ENCODE results near the gene GAB3. TPM values are rescaled to one million over a fixed set of nuclear protein-coding genes. Genes with fewer than 3 reads are reported as not detected.

The GAB3 gene, protein sequence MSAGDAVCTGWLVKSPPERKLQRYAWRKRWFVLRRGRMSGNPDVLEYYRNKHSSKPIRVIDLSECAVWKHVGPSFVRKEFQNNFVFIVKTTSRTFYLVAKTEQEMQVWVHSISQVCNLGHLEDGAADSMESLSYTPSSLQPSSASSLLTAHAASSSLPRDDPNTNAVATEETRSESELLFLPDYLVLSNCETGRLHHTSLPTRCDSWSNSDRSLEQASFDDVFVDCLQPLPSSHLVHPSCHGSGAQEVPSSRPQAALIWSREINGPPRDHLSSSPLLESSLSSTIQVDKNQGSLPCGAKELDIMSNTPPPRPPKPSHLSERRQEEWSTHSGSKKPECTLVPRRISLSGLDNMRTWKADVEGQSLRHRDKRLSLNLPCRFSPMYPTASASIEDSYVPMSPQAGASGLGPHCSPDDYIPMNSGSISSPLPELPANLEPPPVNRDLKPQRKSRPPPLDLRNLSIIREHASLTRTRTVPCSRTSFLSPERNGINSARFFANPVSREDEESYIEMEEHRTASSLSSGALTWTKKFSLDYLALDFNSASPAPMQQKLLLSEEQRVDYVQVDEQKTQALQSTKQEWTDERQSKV
- 0.11 and 0.21 TPM in 2 replicates for total RNA-seq (2014; rRNA removed; shearing (Covaris generic))

DNA sequence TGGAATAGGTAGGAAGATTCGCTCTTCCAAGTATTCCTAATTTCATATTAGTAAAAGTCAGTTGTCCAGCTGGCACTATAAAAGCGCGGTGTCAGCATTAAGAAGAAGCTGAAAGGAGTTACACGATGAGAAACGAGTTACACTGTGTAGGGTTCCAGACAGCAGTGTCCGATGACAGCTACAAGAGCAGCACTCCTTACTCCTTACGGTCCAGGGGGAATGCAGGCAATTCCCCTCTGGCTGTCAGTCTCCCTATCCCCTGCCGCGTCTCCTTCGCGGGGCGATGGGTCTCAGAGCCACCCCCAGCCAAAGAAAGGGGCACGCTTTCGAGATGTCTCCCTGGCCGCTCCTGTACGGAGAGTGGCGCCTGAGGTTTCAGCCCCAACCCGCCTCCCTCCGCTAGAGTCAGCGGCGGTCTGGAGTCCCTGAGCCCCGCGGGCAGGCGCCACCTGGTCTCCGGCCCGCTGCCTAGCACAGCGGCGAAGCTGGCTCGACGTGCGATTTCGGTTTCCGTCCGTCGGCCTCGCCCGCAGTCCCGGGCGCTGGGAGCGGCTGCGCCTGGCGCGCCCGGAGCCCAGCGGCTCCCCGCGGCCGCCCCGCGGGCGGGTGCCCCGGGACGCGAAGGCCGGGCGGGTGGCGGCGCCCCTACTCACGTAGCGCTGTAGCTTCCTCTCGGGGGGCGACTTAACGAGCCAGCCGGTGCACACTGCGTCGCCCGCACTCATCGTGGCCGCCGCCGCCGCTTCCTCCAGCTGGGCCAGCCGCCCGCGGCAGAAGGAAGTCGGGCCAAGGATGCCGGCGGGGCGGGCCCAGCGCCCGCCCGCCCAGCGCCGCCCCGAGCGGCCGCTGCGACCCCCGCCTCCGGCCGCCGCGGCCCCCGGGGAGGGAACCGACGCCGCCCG is at the start of gene GAB3:
TSS of gene GAB3 (minus strand) at position 777 of the 902 bp plus-strand sequence. CDS start at position 725, 52 bp downstream.
- peak; percentile 34 for DNase-seq (ENCODE audit: low read depth)

DNA sequence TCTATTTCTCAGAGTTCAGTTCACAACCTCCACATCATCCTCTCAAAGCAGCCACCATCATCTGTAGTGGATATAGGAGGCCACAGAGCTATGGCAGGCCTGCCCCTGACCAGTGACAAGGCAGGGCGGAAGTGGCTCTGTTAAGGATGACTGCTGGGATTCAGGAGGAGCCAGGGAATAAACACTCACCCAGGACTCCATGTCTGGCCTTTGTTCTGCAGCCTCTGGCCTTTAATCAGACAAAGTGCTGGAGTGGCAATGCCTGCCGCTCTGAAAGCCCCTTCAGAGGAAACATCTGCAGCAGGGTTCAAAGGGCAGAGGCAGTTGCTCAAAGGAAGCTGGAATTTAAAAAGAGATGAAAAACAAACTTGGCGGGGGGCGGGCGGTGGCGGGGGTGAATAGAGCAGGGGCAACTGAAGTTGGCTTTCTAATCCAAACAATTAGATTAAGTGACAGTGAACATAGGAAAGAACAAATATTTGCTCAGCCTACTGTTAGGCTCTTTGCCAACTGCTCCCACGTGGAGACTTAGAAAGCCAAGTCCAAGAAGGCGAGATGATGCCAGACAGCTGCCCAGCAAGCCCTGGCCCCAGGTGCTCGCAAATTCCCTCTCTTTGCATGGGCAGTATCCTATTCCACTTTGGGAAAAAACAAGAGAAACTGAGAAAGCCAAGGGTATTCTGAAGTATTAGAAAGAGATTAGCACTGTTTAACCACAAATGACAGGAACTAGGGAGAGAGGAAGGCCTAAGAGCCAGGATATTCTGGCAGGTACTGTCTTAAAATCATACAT is 48.9 kb upstream of the GAB3 start:
- DNase-seq (ENCODE audit: low read depth) = peak; percentile 51

DNA sequence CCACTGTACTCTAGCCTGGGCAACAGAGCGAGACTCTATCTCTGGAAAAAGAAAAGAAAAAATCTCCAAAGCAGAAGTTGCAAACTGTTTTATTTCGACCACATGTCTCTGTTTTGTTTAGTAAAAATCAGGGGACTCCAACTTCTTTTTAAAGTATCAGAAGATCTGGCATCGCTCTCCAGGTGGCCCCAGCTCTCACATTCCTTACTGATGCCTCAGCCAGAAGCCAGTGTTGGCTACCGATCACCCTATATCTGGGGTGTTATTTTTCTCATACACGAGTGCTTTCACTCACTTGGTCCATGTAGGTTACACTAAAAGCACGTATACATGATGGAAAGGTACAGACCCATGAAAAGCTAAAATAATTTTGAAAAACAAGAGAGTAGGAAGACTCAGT is 46.1 kb upstream of the GAB3 start:
- DNase-seq (ENCODE audit: low read depth) = peak; percentile 26

DNA sequence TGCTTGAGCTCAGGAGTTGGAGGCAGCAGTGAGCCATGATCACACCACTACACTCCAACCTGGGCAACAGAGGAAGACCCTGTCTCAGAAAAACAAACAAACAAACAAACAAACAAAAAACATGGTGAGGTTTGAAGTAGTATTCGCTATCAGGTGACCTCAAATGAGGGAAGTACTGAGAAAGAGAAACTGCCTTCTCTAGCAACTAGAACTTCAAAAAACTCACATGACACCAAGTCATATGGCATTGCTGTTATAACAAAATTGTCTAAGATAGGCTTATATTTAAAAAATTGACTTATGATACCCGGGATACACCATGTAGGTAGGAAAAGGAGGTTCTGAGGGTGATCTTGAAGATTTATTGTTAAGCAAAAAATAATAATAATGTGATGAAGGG is 44.1 kb upstream of the GAB3 start:
- DNase-seq (ENCODE audit: low read depth) = no peak

DNA sequence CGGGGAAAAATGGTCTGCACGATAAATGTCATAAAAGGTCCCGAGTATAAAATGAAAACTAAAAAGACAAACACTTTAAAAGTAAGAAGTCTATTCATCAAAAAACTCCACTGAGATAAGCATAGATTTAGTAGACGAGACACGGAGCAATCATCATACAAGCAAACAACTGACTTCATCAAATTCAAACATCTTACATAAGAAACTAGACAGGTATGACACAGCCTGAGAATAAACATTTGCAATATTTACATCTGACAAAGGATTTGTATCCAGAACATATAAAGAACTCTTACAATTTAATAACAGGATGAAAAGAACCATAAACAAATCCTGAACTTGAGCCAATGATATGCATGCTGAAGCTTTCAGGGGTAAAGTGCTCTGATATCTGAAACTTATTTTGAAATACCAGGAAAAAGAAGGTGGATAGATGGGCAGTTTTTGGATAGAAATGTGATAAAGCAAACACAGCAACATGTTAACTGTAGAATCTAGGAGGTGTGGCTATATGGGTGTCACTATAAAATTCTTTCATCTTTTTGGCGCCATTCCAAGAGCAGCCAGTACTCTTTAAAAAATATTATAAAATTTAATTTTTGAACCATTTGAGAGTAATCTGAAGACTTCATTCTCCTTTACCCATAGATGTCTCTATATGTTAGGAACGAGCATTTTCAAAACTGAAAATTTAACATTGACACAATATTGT is 42.4 kb upstream of the GAB3 start:
- no peak for DNase-seq (ENCODE audit: low read depth)

DNA sequence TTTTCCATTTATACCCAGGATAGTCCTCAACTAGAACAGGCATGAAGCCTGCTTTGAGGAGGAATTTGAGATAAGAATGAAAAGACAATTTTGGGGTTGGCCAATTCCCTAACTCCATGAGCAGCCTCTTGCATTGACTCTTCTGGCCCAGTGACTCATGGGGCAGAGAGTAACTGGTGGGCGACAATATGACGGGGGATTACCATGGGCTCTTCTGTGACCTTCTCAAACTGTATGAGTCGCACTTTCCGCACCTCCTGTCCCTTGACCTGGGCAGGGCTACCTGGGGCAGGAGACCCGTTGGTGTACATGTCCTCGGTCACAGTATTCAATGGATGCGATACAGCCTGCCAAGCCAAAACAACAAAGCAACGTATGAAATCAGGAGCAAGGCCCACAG is 41.1 kb upstream of the GAB3 start:
- no peak for DNase-seq (ENCODE audit: low read depth)

DNA sequence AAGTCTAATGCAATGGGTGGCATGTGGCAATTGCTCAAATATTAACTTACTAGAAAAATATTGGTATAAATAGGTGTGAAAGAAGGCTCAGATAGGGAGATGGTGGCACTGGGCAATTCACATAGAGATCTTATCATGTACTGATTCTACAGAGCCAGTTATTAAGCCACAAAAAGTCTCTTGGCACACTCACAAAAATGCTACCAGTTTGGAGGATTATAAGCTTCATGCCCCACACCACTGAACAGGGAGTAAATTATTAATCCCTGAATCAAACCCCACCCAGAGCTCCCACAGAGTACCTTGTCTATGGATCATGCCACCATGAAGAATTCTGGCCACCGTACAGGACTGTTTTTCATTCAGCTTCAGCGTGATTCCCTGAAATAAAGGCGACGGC is 40.6 kb upstream of the GAB3 start:
- DNase-seq (ENCODE audit: low read depth) = no peak

DNA sequence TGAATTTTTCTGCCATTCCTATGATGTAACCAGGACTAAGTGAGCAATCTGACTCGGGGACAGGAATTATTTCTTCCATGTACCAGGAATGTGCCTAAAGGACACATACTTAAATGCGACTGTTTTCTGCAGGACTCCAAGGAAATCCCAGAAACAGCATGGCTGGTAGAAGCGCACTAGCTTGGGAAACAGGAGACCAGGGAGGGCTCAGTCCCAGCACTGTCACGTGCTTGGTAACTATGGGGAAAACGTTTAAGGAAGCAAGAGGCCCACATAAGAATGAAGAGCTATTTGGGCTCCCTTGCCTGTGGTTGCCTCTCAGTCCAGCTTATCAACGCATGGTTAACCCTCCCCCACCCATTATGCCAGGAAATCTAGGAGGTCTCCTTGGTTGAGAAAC is 34.8 kb upstream of the GAB3 start:
- DNase-seq (ENCODE audit: low read depth) = no peak

DNA sequence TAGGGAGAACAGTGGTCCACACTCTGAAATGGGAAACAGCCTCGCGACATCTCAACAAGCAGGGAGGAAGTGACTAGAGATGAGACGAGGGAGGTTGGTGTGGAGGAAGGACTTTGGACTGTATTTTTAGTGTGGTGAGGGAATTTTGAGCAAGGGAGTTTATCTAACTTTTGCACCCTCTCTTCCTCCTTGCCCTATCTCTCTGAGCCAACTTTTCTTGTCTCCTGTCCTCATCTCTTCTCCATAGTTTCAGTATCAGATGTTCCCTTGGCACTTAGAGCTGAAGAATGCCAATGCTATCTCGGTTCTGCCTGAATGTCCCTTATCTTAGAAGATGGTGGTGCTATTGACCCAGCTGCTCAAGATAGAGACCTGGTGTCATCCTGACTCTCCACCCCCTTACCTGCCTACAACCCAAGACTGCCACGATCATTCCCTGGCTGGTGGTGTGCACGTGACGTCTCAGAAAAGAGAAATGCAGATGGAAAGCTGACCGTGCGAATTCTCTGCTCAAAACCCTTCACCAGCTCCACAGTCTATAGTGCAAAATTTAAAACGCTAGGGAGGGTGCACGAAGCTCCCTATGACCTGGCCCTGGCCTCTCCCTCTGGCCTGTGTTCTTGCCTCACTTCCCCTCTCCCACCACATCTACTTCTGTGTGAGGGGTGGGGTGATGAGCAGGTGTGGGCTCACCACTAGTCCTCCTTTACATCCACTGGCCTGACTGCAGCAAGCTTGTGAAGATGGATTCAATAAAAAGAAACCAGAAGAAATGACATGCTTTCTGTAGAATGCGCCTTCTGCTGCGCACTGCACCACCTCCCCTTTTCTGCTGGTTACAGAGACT is 33.5 kb upstream of the GAB3 start:
- DNase-seq (ENCODE audit: low read depth) = no peak

DNA sequence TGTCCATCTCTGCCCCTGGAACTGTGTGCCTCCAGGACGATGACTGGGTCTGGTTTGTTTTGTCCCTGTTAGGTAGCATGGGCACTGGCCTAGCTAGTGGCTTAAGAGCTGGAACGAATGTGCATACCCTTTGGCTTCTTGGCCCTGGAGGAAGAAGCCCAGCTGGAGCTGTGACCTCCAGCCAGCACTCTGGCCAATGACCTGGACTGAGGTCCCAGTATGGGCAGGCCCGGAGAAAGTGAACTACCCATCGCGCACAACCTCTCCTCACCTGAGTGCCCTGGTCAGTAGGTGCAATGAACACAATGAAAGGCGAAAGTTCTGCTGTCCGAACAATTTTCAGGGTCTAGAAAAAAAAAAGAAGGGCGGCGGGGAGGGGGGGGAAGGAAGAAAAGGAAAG is 30.1 kb upstream of the GAB3 start:
- DNase-seq (ENCODE audit: low read depth) = no peak

DNA sequence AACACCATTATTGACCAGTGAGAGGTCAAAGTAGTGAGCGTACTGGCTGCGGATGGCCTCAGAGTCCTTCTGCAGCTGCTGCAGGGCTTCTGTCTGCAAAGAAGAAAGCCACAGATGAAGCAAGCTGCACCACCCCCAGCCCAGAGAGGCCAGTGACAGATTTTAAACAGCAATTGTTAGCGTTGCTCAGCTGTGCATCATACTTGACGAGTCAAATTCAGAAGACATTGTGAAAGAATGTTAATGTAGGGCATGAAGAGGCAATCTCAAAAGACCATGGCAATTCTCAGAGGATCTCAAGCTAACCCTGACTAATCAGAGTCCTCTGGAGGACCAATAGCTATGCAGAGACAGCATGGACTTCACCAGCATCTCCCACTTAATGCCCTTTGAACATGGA is 28.4 kb upstream of the GAB3 start:
- no peak for DNase-seq (ENCODE audit: low read depth)

DNA sequence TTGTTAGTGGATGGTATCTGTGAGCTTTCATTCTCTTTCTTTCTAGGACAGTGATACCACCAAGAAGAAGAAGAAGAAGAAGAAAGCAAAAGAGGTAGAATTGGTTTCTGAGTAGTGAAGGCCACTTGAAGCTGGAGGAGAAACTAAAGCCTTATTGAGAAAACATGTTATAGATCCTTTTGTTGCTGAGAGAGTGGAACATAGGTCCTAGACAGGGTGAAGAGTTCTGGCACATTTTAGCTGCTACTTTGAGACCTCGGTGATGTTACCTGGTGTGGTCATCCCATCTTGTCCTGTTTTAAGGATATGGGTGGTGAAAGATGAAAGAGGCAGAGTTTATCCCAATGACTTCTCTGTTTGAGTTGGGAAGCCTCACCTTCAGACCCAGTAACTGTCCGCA is 25.9 kb upstream of the GAB3 start:
- DNase-seq (ENCODE audit: low read depth) = no peak

DNA sequence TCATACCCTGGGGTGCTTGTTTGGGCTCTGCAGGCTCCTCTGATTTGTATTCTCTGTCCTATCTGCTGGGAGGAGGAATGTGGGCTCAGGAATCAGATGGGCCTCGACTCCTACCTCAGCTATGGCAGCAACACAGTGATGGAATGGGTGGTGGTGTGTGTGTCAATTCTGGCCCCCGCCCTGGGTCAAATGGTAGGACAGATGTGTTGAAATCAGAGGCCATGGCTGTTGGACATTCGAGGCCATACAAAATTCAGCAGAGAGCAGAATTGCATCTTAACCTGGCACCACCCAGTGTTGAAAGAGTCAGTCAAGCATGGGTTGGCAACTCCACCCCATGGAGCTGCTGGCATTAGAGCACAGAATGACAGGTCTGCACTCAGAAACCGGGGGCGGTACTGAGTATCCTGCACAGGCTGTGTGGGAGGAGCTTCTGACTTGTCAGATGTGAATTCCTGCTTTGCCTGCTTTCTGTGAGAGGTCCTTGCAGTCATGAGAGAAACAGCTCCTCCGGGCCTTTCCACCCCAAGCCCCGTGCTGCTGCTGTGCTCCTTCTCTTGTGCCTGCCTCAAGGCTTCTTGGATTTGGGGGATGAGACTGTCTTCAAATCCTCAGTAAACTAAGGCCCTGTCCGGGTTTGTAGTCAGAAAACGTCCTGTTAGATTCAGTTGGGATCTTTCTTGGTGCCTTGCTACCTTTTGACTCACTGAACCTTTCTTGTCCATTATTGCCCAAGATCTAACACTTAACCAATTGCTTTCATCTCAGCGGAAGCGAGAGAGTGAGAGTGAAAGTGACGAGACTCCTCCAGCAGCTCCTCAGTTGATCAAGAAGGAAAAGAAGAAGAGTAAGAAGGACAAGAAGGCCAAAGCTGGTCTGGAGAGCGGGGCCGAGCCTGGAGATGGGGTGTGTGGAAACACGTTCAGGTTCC is 24.8 kb upstream of the GAB3 start:
- no peak for DNase-seq (ENCODE audit: low read depth)

DNA sequence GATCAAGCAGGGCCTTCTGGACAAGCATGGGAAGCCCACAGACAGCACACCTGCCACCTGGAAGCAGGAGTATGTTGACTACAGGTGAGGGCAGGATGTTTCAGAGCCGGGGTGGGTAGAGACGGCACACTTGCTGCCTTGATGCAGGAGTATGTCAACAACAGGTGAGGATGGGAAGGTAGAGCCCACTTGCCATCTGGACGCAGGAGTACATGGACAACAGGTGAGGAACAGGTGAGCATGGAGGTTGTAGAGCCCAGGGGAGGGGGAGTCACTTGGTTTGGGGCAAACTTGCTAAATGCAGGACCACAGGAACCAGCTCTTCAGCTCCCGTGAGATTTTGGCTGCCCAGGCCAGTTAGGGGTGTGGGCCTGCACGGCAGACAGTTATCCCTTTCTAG is 23.7 kb upstream of the GAB3 start:
- no peak for DNase-seq (ENCODE audit: low read depth)

DNA sequence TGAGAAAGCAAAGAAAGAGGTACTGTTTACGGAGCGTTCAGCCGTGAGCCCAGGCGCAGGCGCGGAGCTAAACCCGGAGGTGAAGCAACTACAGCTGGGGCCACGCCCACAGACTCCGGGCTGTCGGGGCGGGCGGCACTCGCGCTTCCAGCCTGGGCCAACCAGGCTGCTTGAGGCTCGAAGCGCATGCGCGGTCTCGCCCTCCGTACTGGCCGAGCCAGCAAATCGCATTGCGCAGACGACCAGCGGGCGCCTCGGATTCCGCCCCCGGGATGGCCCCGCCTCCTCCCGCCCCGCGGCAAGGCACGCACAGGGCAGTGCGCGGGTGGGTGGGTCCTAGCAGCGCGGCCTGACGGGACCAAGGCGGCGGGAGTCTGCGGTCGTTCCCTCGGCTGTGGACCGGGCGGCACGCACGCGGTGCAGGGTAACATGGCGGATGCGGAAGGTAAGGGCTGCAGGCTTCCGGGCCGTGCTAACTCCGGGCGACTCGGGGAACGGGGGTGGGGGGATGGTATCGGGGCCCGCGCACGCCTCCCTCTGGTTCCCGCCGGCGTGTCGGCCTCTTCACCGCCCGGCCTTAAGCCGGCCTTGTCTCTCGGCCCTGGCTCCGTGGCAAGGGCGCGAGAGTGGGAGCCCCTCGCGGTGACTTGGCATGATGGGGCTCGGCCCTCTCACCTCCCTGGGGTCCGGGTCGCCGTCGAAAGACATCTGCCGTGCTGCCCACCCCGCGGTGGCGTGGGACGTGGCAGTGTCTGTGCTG is 11.8 kb upstream of the GAB3 start, which contains the start of gene DKC1:
TSS of gene DKC1 (plus strand) at position 328 of the 760 bp plus-strand sequence. CDS start at position 430, 102 bp downstream.
- DNase-seq (ENCODE audit: low read depth) = peak; percentile 97

DNA sequence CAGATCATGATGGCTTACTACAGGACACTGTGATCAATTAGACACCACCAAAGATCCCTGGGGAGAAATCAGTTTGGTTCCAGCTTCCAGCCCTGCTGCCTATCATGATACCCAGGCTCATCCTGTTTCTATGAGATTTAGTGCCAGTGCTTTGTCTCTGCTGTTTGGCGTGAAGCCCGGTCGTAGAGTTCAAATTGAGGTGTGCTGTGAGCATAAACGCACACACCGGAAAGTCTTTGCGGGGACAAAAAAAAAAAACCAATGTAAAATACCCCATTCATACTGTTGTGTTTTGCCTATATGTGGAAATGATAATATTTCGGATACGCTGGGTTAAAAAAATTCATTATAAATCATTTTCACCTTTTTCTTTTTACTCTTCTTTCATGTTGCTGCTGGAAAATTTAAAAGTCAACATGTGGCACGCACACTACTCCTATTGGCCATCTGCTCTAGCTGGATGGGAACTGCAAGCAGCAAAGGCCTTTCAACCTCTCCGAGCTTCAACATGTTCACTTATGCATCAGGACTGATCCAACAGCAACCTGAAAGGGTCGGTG is 11.2 kb upstream of the GAB3 start:
- no peak for DNase-seq (ENCODE audit: low read depth)

DNA sequence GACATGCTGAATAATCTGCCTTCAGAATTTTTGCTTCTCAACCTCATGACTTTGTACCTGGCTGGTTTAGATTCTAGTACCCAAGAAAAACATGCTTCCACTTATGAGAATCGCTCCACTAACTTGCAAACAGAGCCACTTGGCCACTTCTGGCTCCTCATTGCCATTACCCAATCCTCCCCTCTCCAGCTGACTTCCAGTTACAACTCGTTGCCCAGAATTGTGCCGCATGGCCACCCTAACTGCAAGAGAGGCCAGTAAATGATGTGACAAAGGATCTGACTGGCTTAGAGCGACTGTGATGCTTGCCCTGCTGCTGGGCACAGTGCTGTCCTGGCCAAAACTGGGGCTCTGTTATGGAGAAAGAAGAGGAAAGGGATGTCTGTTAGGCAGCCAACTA is 7.8 kb upstream of the GAB3 start:
- no peak for DNase-seq (ENCODE audit: low read depth)

Measured in Daoy (cell line).